Panc1 (cell line): Measurements from ENCODE around the gene CDCA8. TPM values are rescaled to one million over a fixed set of nuclear protein-coding genes. Genes with fewer than 3 reads are reported as not detected.

Experiments
- ATAC-seq: fragments of 200-7000 bp; cut with Tn5 transposase; 2 replicates; pipeline ENCODE4 v1.9.1; 2020; ENCODE audit warnings: mild to moderate bottlenecking, moderate library complexity
- BruUV-seq: library from RNA; stranded (reverse); fragments of 400-500 nt; replicated peaks from 2 replicates; lab custom pipeline; 2021; lab: Mats Ljungman, UMichigan
- CTCF ChIA-PET: fragments of 300-600 bp; sonication (Branson Sonifier 250); formaldehyde crosslinking; loops from one replicate; lab custom pipeline; 2022; ENCODE audit warnings: antibody characterized with exemption; lab: Charles Lee
- POLR2A ChIA-PET: fragments of 300-600 bp; sonication (Branson Sonifier 250); formaldehyde crosslinking; loops from one replicate; lab custom pipeline; 2022; ENCODE audit warnings: antibody characterized with exemption; lab: Charles Lee
- DNase-seq: peaks from one replicate; pipeline ENCODE4 v3.0.0-alpha.2; 2010; ENCODE audit warnings: low read depth, low spot score
- H3K27ac ChIP-seq: 2 replicates; pipeline ENCODE4 v1.5.1; 2011; ENCODE audit warnings: mild to moderate bottlenecking, low read length, inconsistent platforms
- H3K27me3 ChIP-seq: fragments of 200-500 bp; sonication (Bioruptor generic); 2 replicates; pipeline ENCODE4 v1.6.0; 2014; ENCODE audit warnings: low read length, inconsistent platforms; ENCODE audit not compliant: control insufficient read depth, insufficient read depth
- H3K36me3 ChIP-seq: fragments of 200-500 bp; sonication (Bioruptor generic); 2 replicates; pipeline ENCODE4 v1.5.1; 2014; ENCODE audit warnings: inconsistent platforms, mild to moderate bottlenecking, low read length, moderate library complexity; ENCODE audit not compliant: control insufficient read depth, insufficient read depth
- H3K4me1 ChIP-seq: 2 replicates; pipeline ENCODE4 v1.5.1; 2011; ENCODE audit warnings: inconsistent platforms, mild to moderate bottlenecking, low read length, moderate library complexity; ENCODE audit not compliant: control insufficient read depth, insufficient read depth
- H3K4me3 ChIP-seq, 2 experiments: 2 replicates each; pipeline ENCODE4 v1.5.1; 2011 to 2012; ENCODE audit warnings: low read depth in 2 of 2, low read length in 2 of 2, mild to moderate bottlenecking in 2 of 2, inconsistent platforms in 1 of 2, moderate library complexity in 1 of 2
- H3K9me3 ChIP-seq: fragments of 200-500 bp; sonication (Bioruptor generic); 2 replicates; pipeline ENCODE4 v1.5.1; 2014; ENCODE audit warnings: low read depth, mild to moderate bottlenecking, inconsistent platforms, low read length, moderate library complexity; ENCODE audit not compliant: control insufficient read depth, insufficient read depth
- POLR2AphosphoS5 ChIP-seq: IDR thresholded peaks from 2 replicates; pipeline ENCODE4 v1.6.1; 2012; ENCODE audit warnings: mild to moderate bottlenecking, low read depth, low read length, moderate library complexity
- SIN3A ChIP-seq: IDR thresholded peaks from 2 replicates; pipeline ENCODE4 v1.6.1; 2012; ENCODE audit warnings: low read depth, mild to moderate bottlenecking, low read length, moderate library complexity, borderline replicate concordance; ENCODE audit not compliant: insufficient read depth
- TCF7L2 ChIP-seq: IDR thresholded peaks from 2 replicates; pipeline ENCODE4 v1.6.1; 2011; ENCODE audit warnings: mild to moderate bottlenecking, low read depth, low read length, inconsistent platforms
- in situ Hi-C: cut with HindIII; loops from 2 replicates; pipeline ENCODE4 v1.10.0; 2016; ENCODE audit warnings: low sequenced_read_pairs, low pct_unique_long_range_greater_than_20kb
- intact Hi-C: fragments of 100-400 bp; cut with micrococcal nuclease; formaldehyde crosslinking; loops from one replicate; pipeline ENCODE4 v1.10.0; 2022; ENCODE audit not compliant: unreplicated experiment
- total RNA-seq: library from RNA; stranded (reverse); gene quantifications from one replicate; pipeline ENCODE4 v1.2.1, GENCODE V29; 2021; ENCODE audit not compliant: unreplicated experiment
- TF ChIP-seq, protein P1 (sequence below), 2 experiments: IDR thresholded peaks; 2 replicates each; pipeline ENCODE4 v1.6.1; 2011 to 2012; ENCODE audit warnings: low read depth in 2 of 2, control low read depth in 1 of 2, low read length in 1 of 2, mild to moderate bottlenecking in 1 of 2, moderate library complexity in 1 of 2; ENCODE audit not compliant: insufficient read depth in 1 of 2
- TF ChIP-seq, protein P2 (sequence below): fragments of 450-650 bp; IDR thresholded peaks from 2 replicates; pipeline ENCODE4 v1.5.1; 2017; ENCODE audit warnings: mild to moderate bottlenecking

CDCA8 gene
- total RNA-seq, 1 experiment from 2014 or later: 56.5 TPM

DNA sequence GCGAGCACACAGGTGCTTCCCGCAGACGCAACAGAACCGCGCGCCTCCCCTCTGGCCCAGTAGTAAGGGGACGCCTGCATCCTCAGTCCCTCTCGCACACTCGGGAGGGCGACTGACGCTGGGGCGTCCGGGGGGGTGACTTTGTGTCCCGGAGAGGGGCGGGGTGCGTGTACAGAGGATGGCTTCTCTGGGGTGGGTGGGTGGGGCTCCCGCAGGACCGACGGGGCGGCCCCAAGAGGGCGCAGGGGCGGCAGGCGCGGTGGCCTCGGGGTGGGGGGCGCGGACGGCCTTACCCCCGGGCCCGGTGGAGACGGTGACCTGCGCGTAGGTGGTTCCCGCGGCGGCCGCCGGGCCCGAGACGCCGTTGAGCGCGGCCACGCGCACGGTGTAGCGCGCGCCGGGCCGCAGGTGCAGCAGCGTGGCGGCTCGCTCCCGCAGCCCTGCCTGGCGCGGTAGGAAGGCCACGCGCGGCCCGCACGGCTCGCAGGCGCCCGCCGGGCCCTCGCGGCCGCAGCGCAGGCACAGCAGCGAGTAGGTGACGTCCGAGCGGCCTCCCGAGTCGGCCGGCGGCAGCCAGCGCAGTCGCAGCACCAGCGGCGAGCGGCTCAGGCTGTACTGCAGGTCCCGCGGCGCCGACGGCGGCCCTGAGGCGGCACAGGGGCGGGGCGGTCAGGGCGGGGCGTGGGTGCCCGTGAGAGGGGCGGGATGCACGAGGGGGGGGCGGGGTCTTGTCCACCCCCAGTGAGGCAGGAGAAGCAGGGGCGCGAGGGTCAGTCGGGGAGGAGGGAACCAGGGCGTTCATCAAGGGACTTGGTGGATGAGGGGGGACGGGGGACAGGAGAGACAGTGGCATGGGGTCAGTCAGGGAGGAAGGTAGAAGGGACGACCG lies 60.5 kb downstream of the CDCA8 start:
- no peaks in the 10 kb centered on the region for H3K4me1 ChIP-seq
- intact Hi-C loops: no loop called here
- POLR2A ChIA-PET: no interaction called here
- no peak for TF ChIP-seq SIN3A
- H3K27ac ChIP-seq: no peak overlapping the region
- H3K27me3 ChIP-seq: peaks cover 3% of the 10 kb centered on the region
- no TSS peak for BruUV-seq
- peak overlapping the region; percentile 39 to 46 for H3K4me3 ChIP-seq
- H3K9me3 ChIP-seq: no peaks in the 10 kb centered on the region
- H3K36me3 ChIP-seq: no peaks in the 10 kb centered on the region
- ATAC-seq (peak; percentile 92), DNase-seq (no peak)
- in situ Hi-C loops: no loop called here
- CTCF ChIA-PET: no interaction called here

DNA sequence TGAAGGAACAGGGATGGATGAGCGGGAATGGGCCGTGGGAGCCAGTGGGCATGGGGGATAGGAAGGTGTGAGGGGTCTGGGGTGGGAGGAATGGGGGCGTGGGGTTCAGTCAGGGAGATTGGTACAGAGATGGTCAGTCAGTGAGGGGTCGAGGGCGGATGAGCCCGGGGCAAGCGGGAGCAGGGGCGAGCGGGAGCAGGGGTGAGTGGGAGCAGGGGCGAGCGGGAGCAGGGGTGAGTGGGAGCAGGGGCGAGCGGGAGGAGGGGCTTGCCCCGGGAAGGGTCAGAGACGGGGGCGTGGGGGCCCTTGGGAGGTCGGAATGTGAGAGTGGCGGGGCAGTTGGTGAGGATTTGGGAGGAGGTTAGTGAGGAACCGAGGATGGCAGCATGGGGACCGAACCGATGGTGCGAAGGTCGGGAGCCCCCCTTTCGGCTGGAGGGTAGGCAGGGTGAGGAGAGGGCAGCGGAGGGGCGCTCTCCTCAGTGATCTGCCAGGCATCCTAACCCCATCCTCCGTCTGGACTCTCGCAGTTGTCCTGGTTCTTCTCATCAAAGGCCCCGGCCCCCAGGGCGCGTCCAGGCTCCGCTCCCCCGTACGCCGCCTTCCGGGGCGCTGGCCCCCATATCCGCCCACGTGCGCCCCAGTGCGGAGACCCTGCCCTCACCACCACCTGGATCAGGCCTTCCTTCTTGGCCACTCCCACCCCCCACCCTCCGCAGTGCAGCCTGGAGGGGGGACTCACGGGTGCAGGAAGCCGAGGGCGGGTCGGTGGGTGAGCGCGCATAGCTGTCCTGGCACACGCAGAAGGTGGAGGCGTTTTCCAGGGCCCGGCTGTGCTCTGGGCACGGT lies 61.4 kb downstream of the CDCA8 start:
- peaks cover 3% of the 10 kb centered on the region for H3K27me3 ChIP-seq
- POLR2A ChIA-PET: no interaction called here
- in situ Hi-C loops (no loop called here), intact Hi-C loops (no loop called here)
- no peak overlapping the region for H3K27ac ChIP-seq
- no peaks in the 10 kb centered on the region for H3K36me3 ChIP-seq
- peak overlapping the region in 1 of 2 experiments; percentile 39; a peak in 3 of 4 replicates for H3K4me3 ChIP-seq
- BruUV-seq: no TSS peak
- no peaks in the 10 kb centered on the region for H3K4me1 ChIP-seq
- no peak; the same call in 1 of the 2 replicates for ATAC-seq
- no peaks in the 10 kb centered on the region for H3K9me3 ChIP-seq
- TF ChIP-seq, protein P1, sequence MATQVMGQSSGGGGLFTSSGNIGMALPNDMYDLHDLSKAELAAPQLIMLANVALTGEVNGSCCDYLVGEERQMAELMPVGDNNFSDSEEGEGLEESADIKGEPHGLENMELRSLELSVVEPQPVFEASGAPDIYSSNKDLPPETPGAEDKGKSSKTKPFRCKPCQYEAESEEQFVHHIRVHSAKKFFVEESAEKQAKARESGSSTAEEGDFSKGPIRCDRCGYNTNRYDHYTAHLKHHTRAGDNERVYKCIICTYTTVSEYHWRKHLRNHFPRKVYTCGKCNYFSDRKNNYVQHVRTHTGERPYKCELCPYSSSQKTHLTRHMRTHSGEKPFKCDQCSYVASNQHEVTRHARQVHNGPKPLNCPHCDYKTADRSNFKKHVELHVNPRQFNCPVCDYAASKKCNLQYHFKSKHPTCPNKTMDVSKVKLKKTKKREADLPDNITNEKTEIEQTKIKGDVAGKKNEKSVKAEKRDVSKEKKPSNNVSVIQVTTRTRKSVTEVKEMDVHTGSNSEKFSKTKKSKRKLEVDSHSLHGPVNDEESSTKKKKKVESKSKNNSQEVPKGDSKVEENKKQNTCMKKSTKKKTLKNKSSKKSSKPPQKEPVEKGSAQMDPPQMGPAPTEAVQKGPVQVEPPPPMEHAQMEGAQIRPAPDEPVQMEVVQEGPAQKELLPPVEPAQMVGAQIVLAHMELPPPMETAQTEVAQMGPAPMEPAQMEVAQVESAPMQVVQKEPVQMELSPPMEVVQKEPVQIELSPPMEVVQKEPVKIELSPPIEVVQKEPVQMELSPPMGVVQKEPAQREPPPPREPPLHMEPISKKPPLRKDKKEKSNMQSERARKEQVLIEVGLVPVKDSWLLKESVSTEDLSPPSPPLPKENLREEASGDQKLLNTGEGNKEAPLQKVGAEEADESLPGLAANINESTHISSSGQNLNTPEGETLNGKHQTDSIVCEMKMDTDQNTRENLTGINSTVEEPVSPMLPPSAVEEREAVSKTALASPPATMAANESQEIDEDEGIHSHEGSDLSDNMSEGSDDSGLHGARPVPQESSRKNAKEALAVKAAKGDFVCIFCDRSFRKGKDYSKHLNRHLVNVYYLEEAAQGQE (IDR thresholded peaks at IDR 0.05; ENCODE audit: insufficient read depth in 1 of 2, low read depth in 2 of 2, low read length in 1 of 2): no peak
- no peak for TF ChIP-seq TCF7L2
- TF ChIP-seq, protein P2, sequence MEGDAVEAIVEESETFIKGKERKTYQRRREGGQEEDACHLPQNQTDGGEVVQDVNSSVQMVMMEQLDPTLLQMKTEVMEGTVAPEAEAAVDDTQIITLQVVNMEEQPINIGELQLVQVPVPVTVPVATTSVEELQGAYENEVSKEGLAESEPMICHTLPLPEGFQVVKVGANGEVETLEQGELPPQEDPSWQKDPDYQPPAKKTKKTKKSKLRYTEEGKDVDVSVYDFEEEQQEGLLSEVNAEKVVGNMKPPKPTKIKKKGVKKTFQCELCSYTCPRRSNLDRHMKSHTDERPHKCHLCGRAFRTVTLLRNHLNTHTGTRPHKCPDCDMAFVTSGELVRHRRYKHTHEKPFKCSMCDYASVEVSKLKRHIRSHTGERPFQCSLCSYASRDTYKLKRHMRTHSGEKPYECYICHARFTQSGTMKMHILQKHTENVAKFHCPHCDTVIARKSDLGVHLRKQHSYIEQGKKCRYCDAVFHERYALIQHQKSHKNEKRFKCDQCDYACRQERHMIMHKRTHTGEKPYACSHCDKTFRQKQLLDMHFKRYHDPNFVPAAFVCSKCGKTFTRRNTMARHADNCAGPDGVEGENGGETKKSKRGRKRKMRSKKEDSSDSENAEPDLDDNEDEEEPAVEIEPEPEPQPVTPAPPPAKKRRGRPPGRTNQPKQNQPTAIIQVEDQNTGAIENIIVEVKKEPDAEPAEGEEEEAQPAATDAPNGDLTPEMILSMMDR: no peak
- TF ChIP-seq SIN3A: no peak
- no peak for TF ChIP-seq POLR2AphosphoS5
- DNase-seq: no peak
- CTCF ChIA-PET: interaction anchor here (0.6 kb wide), 1 partner anchor 12 kb away, joined by 8 read pairs; no protein-coding TSS in a partner anchor
